GM23338 (cell line): ENCODE results near the gene DENND2C. TPM values are rescaled to one million over a fixed set of nuclear protein-coding genes. Genes with fewer than 3 reads are reported as not detected.

Experiments used
- ATAC-seq: fragments of 200-7000 bp; cut with Tn5 transposase; 3 replicates; pipeline ENCODE4 v1.9.1; 2020
- DNase-seq: peaks from one replicate; pipeline ENCODE4 v3.0.0-alpha.2; 2015; ENCODE audit warnings: low spot score
- H2AFZ ChIP-seq: fragments of 200-600 bp; sonication (generic); 2 replicates; pipeline ENCODE4 v1.8.0; 2016; ENCODE audit warnings: antibody characterized with exemption, mild to moderate bottlenecking, moderate library complexity
- H3F3A ChIP-seq: fragments of 200-600 bp; sonication (generic); replicated peaks from 2 replicates; pipeline ENCODE4 v1.8.0; 2017; ENCODE audit warnings: antibody characterized with exemption, mixed run types, low read depth
- H3K27ac ChIP-seq: fragments of 200-600 bp; sonication (generic); 2 replicates; pipeline ENCODE4 v1.6.1; 2016; ENCODE audit warnings: low read depth
- H3K27me3 ChIP-seq: fragments of 200-600 bp; sonication (generic); 2 replicates; pipeline ENCODE4 v1.8.0; 2016; ENCODE audit warnings: mild to moderate bottlenecking, mixed run types, moderate library complexity; ENCODE audit not compliant: insufficient read depth
- H3K36me3 ChIP-seq: fragments of 200-600 bp; sonication (generic); 2 replicates; pipeline ENCODE4 v1.8.0; 2016; ENCODE audit warnings: mild to moderate bottlenecking; ENCODE audit not compliant: insufficient read depth
- H3K4me1 ChIP-seq: fragments of 200-600 bp; sonication (generic); 2 replicates; pipeline ENCODE4 v1.8.0; 2016; ENCODE audit warnings: mild to moderate bottlenecking, moderate library complexity; ENCODE audit not compliant: insufficient read depth
- H3K4me2 ChIP-seq: fragments of 200-600 bp; sonication (generic); 2 replicates; pipeline ENCODE4 v1.7.1; 2017; ENCODE audit warnings: mixed run types
- H3K4me3 ChIP-seq: fragments of 200-600 bp; sonication (generic); 2 replicates; pipeline ENCODE4 v1.6.1; 2016; ENCODE audit warnings: mixed run types
- H3K79me2 ChIP-seq: fragments of 200-600 bp; sonication (generic); replicated peaks from 2 replicates; pipeline ENCODE4 v1.8.0; 2017; ENCODE audit warnings: mild to moderate bottlenecking; ENCODE audit not compliant: insufficient read depth
- H3K9me2 ChIP-seq: fragments of 200-600 bp; sonication (generic); 2 replicates; pipeline ENCODE4 v1.8.0; 2017; ENCODE audit not compliant: insufficient read depth
- H4K20me1 ChIP-seq: fragments of 200-600 bp; sonication (generic); replicated peaks from 2 replicates; pipeline ENCODE4 v1.8.0; 2017; ENCODE audit warnings: mild to moderate bottlenecking; ENCODE audit not compliant: insufficient read depth
- H3K27ac Mint-ChIP-seq: 2 replicates; pipeline ENCODE4 v1.8.0; 2020; ENCODE audit warnings: inconsistent platforms, mild to moderate bottlenecking, moderate library complexity, mixed read lengths
- H3K27me3 Mint-ChIP-seq: 3 replicates; pipeline ENCODE4 v1.8.0; 2022; ENCODE audit warnings: low read depth, mild to moderate bottlenecking, moderate library complexity, mixed read lengths, inconsistent platforms; ENCODE audit not compliant: insufficient read depth, poor library complexity
- H3K36me3 Mint-ChIP-seq: 3 replicates; pipeline ENCODE4 v1.8.0; 2021; ENCODE audit warnings: low read depth, mild to moderate bottlenecking, inconsistent platforms, moderate library complexity, mixed read lengths
- H3K4me1 Mint-ChIP-seq: 3 replicates; pipeline ENCODE4 v1.8.0; 2020; ENCODE audit warnings: mild to moderate bottlenecking, inconsistent platforms, mixed read lengths
- H3K4me3 Mint-ChIP-seq: 3 replicates; pipeline ENCODE4 v1.8.0; 2021; ENCODE audit warnings: moderate library complexity, mild to moderate bottlenecking, inconsistent platforms, mixed read lengths
- H3K9me3 Mint-ChIP-seq: 3 replicates; pipeline ENCODE4 v1.8.0; 2020; ENCODE audit warnings: moderate library complexity, mild to moderate bottlenecking, inconsistent platforms, mixed read lengths
- CREB1 ChIP-seq: fragments of 250-450 bp; sonication (Bioruptor Pico); IDR thresholded peaks from 2 replicates; pipeline ENCODE4 v1.5.0; 2020; ENCODE audit warnings: low read depth, mild to moderate bottlenecking, moderate library complexity
- EZH2 ChIP-seq: fragments of 200-600 bp; sonication (generic); IDR thresholded peaks from one replicate; pipeline ENCODE4 v1.8.0; 2017; ENCODE audit warnings: antibody characterized with exemption, mild to moderate bottlenecking, low read depth; ENCODE audit not compliant: unreplicated experiment
- EZH2phosphoT487 ChIP-seq: fragments of 200-600 bp; sonication (generic); IDR thresholded peaks from one replicate; pipeline ENCODE4 v1.8.1; 2018; ENCODE audit warnings: antibody characterized with exemption; ENCODE audit not compliant: unreplicated experiment
- JUNB ChIP-seq: IDR thresholded peaks from one replicate; pipeline ENCODE4 v1.6.1; 2016; ENCODE audit warnings: antibody characterized with exemption; ENCODE audit not compliant: unreplicated experiment
- NANOG ChIP-seq: IDR thresholded peaks from 2 replicates; pipeline ENCODE4 v1.6.1; 2016; ENCODE audit warnings: antibody characterized with exemption, borderline replicate concordance
- POLR2AphosphoS5 ChIP-seq: IDR thresholded peaks from 2 replicates; pipeline ENCODE4 v1.6.1; 2016; ENCODE audit warnings: antibody characterized with exemption, low read depth
- STAT1 ChIP-seq: IDR thresholded peaks from one replicate; pipeline ENCODE4 v1.6.1; 2016; ENCODE audit warnings: antibody characterized with exemption; ENCODE audit not compliant: unreplicated experiment
- ZNF114 ChIP-seq: fragments of 250-450 bp; sonication (Bioruptor Pico); IDR thresholded peaks from 2 replicates; pipeline ENCODE4 v1.5.0; 2020; ENCODE audit warnings: mild to moderate bottlenecking, moderate library complexity
- ZNF331 ChIP-seq: fragments of 250-450 bp; sonication (Bioruptor Pico); IDR thresholded peaks from 2 replicates; pipeline ENCODE4 v1.5.0; 2020; ENCODE audit warnings: low read depth, mild to moderate bottlenecking, moderate library complexity
- polyA plus RNA-seq: library from polyadenylated mRNA; unstranded; fragments of >200 nt; fragmentation: Nextera tagmentation; extraction: Ambion mirVana; gene quantifications from 2 replicates; pipeline ENCODE4 v1.2.1, GENCODE V29; 2016
- total RNA-seq: library from RNA; depleted of rRNA; stranded (reverse); fragments of >200 nt; shearing (Covaris generic); gene quantifications from 2 replicates; pipeline ENCODE4 v1.2.3, GENCODE V29; 2014
- TF ChIP-seq, protein P1 (sequence below), 2 experiments: fragments of 200-600 bp in 1 of 2; sonication (generic) in 1 of 2; conservative IDR thresholded peaks; 2 replicates each; pipeline versions ENCODE4 v1.5.1 to v1.6.1; 2016 to 2017; ENCODE audit warnings: antibody characterized with exemption in 2 of 2, low read depth in 2 of 2, mild to moderate bottlenecking in 2 of 2, moderate library complexity in 1 of 2
- TF ChIP-seq, protein P2 (sequence below): IDR thresholded peaks from one replicate; pipeline ENCODE4 v1.6.1; 2018; ENCODE audit warnings: antibody characterized with exemption; ENCODE audit not compliant: unreplicated experiment
- TF ChIP-seq, protein P3 (sequence below): IDR thresholded peaks from 2 replicates; pipeline ENCODE4 v1.6.1; 2016; ENCODE audit warnings: antibody characterized with exemption
- TF ChIP-seq, protein P4 (sequence below): fragments of 250-450 bp; sonication (Bioruptor Pico); IDR thresholded peaks from 2 replicates; pipeline ENCODE4 v1.5.0; 2020; ENCODE audit warnings: mild to moderate bottlenecking, moderate library complexity

Gene DENND2C
- total and polyA plus RNA-seq, 2 experiments from 2014 or later: 4.1 to 7.0 TPM

DNA sequence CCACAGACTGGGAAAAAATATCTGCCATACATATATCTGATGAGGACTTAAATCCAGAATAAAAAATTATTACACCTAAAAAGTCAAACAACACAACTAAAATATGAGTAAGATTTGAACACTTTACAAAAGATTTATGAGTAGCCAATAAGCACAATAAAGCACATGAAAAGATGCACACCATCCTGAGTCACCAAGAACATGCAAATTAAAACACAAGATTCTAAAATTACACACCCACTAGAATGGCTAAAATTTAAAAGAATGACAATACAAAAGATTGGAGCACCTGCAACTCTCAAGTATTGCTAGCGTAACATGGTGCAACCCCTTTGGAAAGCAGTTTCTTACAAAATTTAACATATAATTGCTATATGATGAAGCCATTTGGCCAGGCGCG, 30.9 kb downstream of the DENND2C start:
- peaks cover 11% of the 10 kb centered on the region for H3K4me1 ChIP-seq
- no peaks in the 10 kb centered on the region for H3K36me3 ChIP-seq
- no peak overlapping the region for H3K4me3 ChIP-seq
- no peaks in the 10 kb centered on the region for H4K20me1 ChIP-seq
- no peaks in the 10 kb centered on the region for H3K27me3 ChIP-seq
- Mint-ChIP-seq H3K9me3 (no peaks in the 10 kb centered on the region), H3K27me3 (no peaks in the 10 kb centered on the region), H3K4me1 (peaks cover 11% of the 10 kb centered on the region; the same call in 2 of the 3 replicates), H3K36me3 (no peaks in the 10 kb centered on the region), H3K4me3 (no peak overlapping the region), H3K27ac (no peak overlapping the region)
- TF ChIP-seq CREB1 (CRISPR knock-in tag) (no peak), EZH2phosphoT487 (no peak), STAT1 (no peak), JUNB (no peak), ZNF331 (CRISPR knock-in tag) (no peak), EZH2 (no peak), NANOG (no peak), POLR2AphosphoS5 (no peak), ZNF114 (CRISPR knock-in tag) (no peak)
- TF ChIP-seq, protein P1, sequence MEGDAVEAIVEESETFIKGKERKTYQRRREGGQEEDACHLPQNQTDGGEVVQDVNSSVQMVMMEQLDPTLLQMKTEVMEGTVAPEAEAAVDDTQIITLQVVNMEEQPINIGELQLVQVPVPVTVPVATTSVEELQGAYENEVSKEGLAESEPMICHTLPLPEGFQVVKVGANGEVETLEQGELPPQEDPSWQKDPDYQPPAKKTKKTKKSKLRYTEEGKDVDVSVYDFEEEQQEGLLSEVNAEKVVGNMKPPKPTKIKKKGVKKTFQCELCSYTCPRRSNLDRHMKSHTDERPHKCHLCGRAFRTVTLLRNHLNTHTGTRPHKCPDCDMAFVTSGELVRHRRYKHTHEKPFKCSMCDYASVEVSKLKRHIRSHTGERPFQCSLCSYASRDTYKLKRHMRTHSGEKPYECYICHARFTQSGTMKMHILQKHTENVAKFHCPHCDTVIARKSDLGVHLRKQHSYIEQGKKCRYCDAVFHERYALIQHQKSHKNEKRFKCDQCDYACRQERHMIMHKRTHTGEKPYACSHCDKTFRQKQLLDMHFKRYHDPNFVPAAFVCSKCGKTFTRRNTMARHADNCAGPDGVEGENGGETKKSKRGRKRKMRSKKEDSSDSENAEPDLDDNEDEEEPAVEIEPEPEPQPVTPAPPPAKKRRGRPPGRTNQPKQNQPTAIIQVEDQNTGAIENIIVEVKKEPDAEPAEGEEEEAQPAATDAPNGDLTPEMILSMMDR (conservative IDR thresholded peaks at IDR 0.05; ENCODE audit: low read depth in 2 of 2): no peak
- TF ChIP-seq, protein P2, sequence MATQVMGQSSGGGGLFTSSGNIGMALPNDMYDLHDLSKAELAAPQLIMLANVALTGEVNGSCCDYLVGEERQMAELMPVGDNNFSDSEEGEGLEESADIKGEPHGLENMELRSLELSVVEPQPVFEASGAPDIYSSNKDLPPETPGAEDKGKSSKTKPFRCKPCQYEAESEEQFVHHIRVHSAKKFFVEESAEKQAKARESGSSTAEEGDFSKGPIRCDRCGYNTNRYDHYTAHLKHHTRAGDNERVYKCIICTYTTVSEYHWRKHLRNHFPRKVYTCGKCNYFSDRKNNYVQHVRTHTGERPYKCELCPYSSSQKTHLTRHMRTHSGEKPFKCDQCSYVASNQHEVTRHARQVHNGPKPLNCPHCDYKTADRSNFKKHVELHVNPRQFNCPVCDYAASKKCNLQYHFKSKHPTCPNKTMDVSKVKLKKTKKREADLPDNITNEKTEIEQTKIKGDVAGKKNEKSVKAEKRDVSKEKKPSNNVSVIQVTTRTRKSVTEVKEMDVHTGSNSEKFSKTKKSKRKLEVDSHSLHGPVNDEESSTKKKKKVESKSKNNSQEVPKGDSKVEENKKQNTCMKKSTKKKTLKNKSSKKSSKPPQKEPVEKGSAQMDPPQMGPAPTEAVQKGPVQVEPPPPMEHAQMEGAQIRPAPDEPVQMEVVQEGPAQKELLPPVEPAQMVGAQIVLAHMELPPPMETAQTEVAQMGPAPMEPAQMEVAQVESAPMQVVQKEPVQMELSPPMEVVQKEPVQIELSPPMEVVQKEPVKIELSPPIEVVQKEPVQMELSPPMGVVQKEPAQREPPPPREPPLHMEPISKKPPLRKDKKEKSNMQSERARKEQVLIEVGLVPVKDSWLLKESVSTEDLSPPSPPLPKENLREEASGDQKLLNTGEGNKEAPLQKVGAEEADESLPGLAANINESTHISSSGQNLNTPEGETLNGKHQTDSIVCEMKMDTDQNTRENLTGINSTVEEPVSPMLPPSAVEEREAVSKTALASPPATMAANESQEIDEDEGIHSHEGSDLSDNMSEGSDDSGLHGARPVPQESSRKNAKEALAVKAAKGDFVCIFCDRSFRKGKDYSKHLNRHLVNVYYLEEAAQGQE: no peak
- TF ChIP-seq, protein P3, sequence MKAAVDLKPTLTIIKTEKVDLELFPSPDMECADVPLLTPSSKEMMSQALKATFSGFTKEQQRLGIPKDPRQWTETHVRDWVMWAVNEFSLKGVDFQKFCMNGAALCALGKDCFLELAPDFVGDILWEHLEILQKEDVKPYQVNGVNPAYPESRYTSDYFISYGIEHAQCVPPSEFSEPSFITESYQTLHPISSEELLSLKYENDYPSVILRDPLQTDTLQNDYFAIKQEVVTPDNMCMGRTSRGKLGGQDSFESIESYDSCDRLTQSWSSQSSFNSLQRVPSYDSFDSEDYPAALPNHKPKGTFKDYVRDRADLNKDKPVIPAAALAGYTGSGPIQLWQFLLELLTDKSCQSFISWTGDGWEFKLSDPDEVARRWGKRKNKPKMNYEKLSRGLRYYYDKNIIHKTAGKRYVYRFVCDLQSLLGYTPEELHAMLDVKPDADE: no peak
- TF ChIP-seq, protein P4, sequence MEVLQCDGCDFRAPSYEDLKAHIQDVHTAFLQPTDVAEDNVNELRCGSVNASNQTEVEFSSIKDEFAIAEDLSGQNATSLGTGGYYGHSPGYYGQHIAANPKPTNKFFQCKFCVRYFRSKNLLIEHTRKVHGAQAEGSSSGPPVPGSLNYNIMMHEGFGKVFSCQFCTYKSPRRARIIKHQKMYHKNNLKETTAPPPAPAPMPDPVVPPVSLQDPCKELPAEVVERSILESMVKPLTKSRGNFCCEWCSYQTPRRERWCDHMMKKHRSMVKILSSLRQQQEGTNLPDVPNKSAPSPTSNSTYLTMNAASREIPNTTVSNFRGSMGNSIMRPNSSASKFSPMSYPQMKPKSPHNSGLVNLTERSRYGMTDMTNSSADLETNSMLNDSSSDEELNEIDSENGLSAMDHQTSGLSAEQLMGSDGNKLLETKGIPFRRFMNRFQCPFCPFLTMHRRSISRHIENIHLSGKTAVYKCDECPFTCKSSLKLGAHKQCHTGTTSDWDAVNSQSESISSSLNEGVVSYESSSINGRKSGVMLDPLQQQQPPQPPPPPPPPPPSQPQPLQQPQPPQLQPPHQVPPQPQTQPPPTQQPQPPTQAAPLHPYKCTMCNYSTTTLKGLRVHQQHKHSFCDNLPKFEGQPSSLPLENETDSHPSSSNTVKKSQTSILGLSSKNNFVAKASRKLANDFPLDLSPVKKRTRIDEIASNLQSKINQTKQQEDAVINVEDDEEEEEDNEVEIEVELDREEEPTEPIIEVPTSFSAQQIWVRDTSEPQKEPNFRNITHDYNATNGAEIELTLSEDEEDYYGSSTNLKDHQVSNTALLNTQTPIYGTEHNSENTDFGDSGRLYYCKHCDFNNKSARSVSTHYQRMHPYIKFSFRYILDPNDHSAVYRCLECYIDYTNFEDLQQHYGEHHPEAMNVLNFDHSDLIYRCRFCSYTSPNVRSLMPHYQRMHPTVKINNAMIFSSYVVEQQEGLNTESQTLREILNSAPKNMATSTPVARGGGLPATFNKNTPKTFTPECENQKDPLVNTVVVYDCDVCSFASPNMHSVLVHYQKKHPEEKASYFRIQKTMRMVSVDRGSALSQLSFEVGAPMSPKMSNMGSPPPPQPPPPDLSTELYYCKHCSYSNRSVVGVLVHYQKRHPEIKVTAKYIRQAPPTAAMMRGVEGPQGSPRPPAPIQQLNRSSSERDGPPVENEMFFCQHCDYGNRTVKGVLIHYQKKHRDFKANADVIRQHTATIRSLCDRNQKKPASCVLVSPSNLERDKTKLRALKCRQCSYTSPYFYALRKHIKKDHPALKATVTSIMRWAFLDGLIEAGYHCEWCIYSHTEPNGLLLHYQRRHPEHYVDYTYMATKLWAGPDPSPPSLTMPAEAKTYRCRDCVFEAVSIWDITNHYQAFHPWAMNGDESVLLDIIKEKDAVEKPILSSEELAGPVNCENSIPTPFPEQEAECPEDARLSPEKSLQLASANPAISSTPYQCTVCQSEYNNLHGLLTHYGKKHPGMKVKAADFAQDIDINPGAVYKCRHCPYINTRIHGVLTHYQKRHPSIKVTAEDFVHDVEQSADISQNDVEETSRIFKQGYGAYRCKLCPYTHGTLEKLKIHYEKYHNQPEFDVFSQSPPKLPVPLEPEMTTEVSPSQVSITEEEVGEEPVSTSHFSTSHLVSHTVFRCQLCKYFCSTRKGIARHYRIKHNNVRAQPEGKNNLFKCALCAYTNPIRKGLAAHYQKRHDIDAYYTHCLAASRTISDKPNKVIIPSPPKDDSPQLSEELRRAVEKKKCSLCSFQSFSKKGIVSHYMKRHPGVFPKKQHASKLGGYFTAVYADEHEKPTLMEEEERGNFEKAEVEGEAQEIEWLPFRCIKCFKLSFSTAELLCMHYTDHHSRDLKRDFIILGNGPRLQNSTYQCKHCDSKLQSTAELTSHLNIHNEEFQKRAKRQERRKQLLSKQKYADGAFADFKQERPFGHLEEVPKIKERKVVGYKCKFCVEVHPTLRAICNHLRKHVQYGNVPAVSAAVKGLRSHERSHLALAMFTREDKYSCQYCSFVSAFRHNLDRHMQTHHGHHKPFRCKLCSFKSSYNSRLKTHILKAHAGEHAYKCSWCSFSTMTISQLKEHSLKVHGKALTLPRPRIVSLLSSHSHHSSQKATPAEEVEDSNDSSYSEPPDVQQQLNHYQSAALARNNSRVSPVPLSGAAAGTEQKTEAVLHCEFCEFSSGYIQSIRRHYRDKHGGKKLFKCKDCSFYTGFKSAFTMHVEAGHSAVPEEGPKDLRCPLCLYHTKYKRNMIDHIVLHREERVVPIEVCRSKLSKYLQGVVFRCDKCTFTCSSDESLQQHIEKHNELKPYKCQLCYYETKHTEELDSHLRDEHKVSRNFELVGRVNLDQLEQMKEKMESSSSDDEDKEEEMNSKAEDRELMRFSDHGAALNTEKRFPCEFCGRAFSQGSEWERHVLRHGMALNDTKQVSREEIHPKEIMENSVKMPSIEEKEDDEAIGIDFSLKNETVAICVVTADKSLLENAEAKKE: no peak
- H3K79me2 ChIP-seq: no peaks in the 10 kb centered on the region
- H3K9me2 ChIP-seq: no peaks in the 10 kb centered on the region
- no peak overlapping the region for H3K27ac ChIP-seq
- DNase-seq (no peak), ATAC-seq (no peak)
- H3F3A ChIP-seq: no peaks in the 10 kb centered on the region
- no peak overlapping the region for H2AFZ ChIP-seq
- no peak overlapping the region for H3K4me2 ChIP-seq
